ENCODE measurements around the gene URB1. TPM values are rescaled to one million over a fixed set of nuclear protein-coding genes. Genes with fewer than 3 reads are reported as not detected.

The URB1 gene
- total RNA-seq, 2 experiments from 2014 or later: 19.4 to 25.4 TPM

GRCh38 chr21:32338209-32338921 lies 54.4 kb downstream of the URB1 start:
- Histone ChIP-seq H3K27ac (ENCODE audit: low read depth, low read length, poor library complexity, severe bottlenecking) (no peak overlapping the region), H3K79me2 (ENCODE audit: insufficient read depth, low read depth, low read length) (no peaks in the 10 kb centered on the region), H3K36me3 (ENCODE audit: insufficient read depth, low read length) (peaks cover 94% of the 10 kb centered on the region), H4K20me1 (ENCODE audit: insufficient read depth, low read length) (no peaks in the 10 kb centered on the region), H3K4me3 (ENCODE audit: low read depth, low read length, poor library complexity, severe bottlenecking) (no peak overlapping the region), H3K4me1 (ENCODE audit: insufficient read depth, low read length, poor library complexity, severe bottlenecking) (no peaks in the 10 kb centered on the region), H3K9me3 (ENCODE audit: low read length) (no peaks in the 10 kb centered on the region), H2AFZ (ENCODE audit: low read length) (no peak overlapping the region), H3K4me2 (ENCODE audit: low read length) (no peak overlapping the region), H3K9me2 (ENCODE audit: insufficient read depth, low read length) (no peaks in the 10 kb centered on the region)
- no TSS peak for BruUV-seq (replicated peaks)
- TF ChIP-seq EZH2phosphoT487 (IDR thresholded peaks at IDR 0.05; ENCODE audit: borderline replicate concordance, low read depth, low read length): no peak
- TF ChIP-seq, protein P1, sequence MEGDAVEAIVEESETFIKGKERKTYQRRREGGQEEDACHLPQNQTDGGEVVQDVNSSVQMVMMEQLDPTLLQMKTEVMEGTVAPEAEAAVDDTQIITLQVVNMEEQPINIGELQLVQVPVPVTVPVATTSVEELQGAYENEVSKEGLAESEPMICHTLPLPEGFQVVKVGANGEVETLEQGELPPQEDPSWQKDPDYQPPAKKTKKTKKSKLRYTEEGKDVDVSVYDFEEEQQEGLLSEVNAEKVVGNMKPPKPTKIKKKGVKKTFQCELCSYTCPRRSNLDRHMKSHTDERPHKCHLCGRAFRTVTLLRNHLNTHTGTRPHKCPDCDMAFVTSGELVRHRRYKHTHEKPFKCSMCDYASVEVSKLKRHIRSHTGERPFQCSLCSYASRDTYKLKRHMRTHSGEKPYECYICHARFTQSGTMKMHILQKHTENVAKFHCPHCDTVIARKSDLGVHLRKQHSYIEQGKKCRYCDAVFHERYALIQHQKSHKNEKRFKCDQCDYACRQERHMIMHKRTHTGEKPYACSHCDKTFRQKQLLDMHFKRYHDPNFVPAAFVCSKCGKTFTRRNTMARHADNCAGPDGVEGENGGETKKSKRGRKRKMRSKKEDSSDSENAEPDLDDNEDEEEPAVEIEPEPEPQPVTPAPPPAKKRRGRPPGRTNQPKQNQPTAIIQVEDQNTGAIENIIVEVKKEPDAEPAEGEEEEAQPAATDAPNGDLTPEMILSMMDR (conservative IDR thresholded peaks at IDR 0.05; ENCODE audit: low read length): no peak
- DNase-seq (ENCODE audit: low spot score): no peak
- CTCF ChIA-PET (ENCODE audit: unreplicated experiment): no interaction called here
- intact Hi-C loops (cut with micrococcal nuclease; ENCODE audit: unreplicated experiment): no loop called here
- POLR2A ChIA-PET: no interaction called here

- no TSS peak for BruUV-seq (replicated peaks)
- CTCF ChIA-PET (ENCODE audit: unreplicated experiment): no interaction called here
- H3K36me3 ChIP-seq (ENCODE audit: insufficient read depth, low read length): peaks cover 94% of the 10 kb centered on the region
These were observed 55.6 kb downstream of the URB1 start for GRCh38 chr21:32337206-32337605.

More at GRCh38 chr21:32337206-32337605, 55.6 kb downstream of the URB1 start:
- H3K9me2 ChIP-seq (ENCODE audit: insufficient read depth, low read length): no peaks in the 10 kb centered on the region
- intact Hi-C loops (cut with micrococcal nuclease; ENCODE audit: unreplicated experiment): no loop called here
- no peaks in the 10 kb centered on the region for H3K9me3 ChIP-seq (ENCODE audit: low read length)
- POLR2A ChIA-PET: interaction anchor here (0.5 kb wide), 1 partner anchor 58 kb away, joined by 3 read pairs; the partner anchor contains the start of gene MIS18A
- no peak for DNase-seq (ENCODE audit: low spot score)
- H3K4me2 ChIP-seq (ENCODE audit: low read length): no peak overlapping the region
- no peaks in the 10 kb centered on the region for H3K79me2 ChIP-seq (ENCODE audit: insufficient read depth, low read depth, low read length)
- TF ChIP-seq EZH2phosphoT487 (IDR thresholded peaks at IDR 0.05; ENCODE audit: borderline replicate concordance, low read depth, low read length): no peak
- TF ChIP-seq, protein P1 (conservative IDR thresholded peaks at IDR 0.05; ENCODE audit: low read length): no peak
- no peaks in the 10 kb centered on the region for H4K20me1 ChIP-seq (ENCODE audit: insufficient read depth, low read length)
- no peak overlapping the region for H3K4me3 ChIP-seq (ENCODE audit: low read depth, low read length, poor library complexity, severe bottlenecking)
- H3K27ac ChIP-seq (ENCODE audit: low read depth, low read length, poor library complexity, severe bottlenecking): no peak overlapping the region
- H2AFZ ChIP-seq (ENCODE audit: low read length): no peak overlapping the region
- H3K4me1 ChIP-seq (ENCODE audit: insufficient read depth, low read length, poor library complexity, severe bottlenecking): no peaks in the 10 kb centered on the region
